Type B pancreatic cell (in vitro differentiated cells): Measurements from ENCODE around the gene MAGI1. TPM values are rescaled to one million over a fixed set of nuclear protein-coding genes. Genes with fewer than 3 reads are reported as not detected.

Experiments
- DNase-seq: peaks from one replicate; pipeline ENCODE4 v3.0.0; 2021; ENCODE audit warnings: mixed read lengths; ENCODE audit not compliant: unreplicated experiment; ENCODE audit errors: extremely low spot score
- H3K27ac Mint-ChIP-seq: 2 replicates; pipeline ENCODE4 v1.8.0; 2021; ENCODE audit warnings: mild to moderate bottlenecking, mixed read lengths
- H3K27me3 Mint-ChIP-seq: 2 replicates; pipeline ENCODE4 v1.8.0; 2021; ENCODE audit warnings: mixed read lengths
- H3K36me3 Mint-ChIP-seq: 2 replicates; pipeline ENCODE4 v1.8.0; 2021; ENCODE audit warnings: mixed read lengths
- H3K4me1 Mint-ChIP-seq: one replicate; pipeline ENCODE4 v1.8.0; 2021; ENCODE audit warnings: mixed read lengths; ENCODE audit not compliant: unreplicated experiment
- H3K4me3 Mint-ChIP-seq: 2 replicates; pipeline ENCODE4 v1.8.0; 2021; ENCODE audit warnings: mild to moderate bottlenecking, mixed read lengths
- H3K9me3 Mint-ChIP-seq: 2 replicates; pipeline ENCODE4 v1.8.0; 2021; ENCODE audit warnings: mixed read lengths
- total RNA-seq: library from RNA; stranded (reverse); gene quantifications from 2 replicates; pipeline ENCODE4 v1.2.1, GENCODE V29; 2021; ENCODE audit warnings: low replicate concordance
- TF ChIP-seq, protein P1 (sequence below): fragments of 200-600 bp; sonication (generic); conservative IDR thresholded peaks from 2 replicates; pipeline ENCODE4 v1.5.0; 2021; ENCODE audit warnings: antibody characterized with exemption, mild to moderate bottlenecking

The MAGI1 gene
- total RNA-seq, 1 donor from 2014 or later: 53.1 TPM

DNA sequence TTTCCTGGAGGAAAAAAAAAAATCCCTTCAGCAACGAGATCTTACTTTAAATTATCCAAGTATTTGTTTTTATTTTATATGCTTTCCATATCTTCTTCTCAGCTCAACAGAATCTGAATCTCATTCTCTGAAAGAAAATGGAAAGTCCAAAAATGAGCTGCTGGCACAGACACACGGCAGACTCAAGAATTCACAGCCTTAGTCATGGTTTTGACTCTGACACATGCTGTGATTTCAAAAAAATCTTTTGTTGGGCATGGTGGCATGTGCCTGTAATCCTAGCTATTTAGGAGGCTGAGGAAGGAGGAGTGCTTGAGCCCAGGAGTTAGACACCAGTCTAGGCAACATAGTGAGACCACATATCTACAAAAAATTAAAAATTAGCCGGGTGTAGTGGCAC is 565.0 kb downstream of the MAGI1 start:
- Mint-ChIP-seq H3K9me3 (no peaks in the 10 kb centered on the region), H3K27ac (no peak overlapping the region), H3K27me3 (no peaks in the 10 kb centered on the region)

DNA sequence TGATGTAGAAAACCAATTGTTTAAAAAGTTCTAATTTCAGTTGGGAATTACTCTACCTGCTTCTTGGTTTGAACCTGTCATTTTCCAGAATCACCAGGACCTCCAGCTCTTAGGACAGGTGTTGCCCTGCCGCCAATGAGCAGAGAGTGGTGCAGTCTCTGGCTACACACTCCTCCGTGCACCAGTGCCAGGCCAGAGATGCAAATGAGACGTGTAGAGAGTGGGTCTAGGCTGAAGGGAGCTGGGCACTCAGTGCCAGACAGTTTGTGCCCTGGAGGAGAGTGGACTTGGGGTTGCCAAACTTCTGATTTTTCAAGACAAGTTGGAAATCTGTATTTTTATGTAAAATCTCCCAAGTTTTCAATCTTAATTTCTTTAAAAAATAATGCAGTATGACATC is 566.2 kb downstream of the MAGI1 start:
- Mint-ChIP-seq H3K27ac (no peak overlapping the region), H3K4me3 (no peak overlapping the region), H3K36me3 (peaks cover 20% of the 10 kb centered on the region), H3K4me1 (no peaks in the 10 kb centered on the region), H3K27me3 (no peaks in the 10 kb centered on the region), H3K9me3 (no peaks in the 10 kb centered on the region)
- no peak for DNase-seq
- TF ChIP-seq, protein P1, sequence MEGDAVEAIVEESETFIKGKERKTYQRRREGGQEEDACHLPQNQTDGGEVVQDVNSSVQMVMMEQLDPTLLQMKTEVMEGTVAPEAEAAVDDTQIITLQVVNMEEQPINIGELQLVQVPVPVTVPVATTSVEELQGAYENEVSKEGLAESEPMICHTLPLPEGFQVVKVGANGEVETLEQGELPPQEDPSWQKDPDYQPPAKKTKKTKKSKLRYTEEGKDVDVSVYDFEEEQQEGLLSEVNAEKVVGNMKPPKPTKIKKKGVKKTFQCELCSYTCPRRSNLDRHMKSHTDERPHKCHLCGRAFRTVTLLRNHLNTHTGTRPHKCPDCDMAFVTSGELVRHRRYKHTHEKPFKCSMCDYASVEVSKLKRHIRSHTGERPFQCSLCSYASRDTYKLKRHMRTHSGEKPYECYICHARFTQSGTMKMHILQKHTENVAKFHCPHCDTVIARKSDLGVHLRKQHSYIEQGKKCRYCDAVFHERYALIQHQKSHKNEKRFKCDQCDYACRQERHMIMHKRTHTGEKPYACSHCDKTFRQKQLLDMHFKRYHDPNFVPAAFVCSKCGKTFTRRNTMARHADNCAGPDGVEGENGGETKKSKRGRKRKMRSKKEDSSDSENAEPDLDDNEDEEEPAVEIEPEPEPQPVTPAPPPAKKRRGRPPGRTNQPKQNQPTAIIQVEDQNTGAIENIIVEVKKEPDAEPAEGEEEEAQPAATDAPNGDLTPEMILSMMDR: no peak

More for the DNA sequence above, 565.0 kb downstream of the MAGI1 start:
- no peak for DNase-seq
- TF ChIP-seq, protein P1: no peak
- Mint-ChIP-seq H3K36me3 (peaks cover 14% of the 10 kb centered on the region), H3K4me1 (no peaks in the 10 kb centered on the region), H3K4me3 (no peak overlapping the region)

GRCh38 chr3:65466300-65466988 is 572.3 kb downstream of the MAGI1 start:
- Mint-ChIP-seq H3K4me3 (no peak overlapping the region), H3K27me3 (no peaks in the 10 kb centered on the region), H3K9me3 (peaks cover 5% of the 10 kb centered on the region), H3K4me1 (no peaks in the 10 kb centered on the region), H3K27ac (no peak overlapping the region), H3K36me3 (peaks cover 23% of the 10 kb centered on the region)
- DNase-seq: no peak
- TF ChIP-seq, protein P1: no peak

GRCh38 chr3:65449841-65450428 is 588.8 kb downstream of the MAGI1 start:
- Mint-ChIP-seq H3K27ac (no peak overlapping the region), H3K27me3 (no peaks in the 10 kb centered on the region), H3K36me3 (peaks cover 9% of the 10 kb centered on the region), H3K9me3 (no peaks in the 10 kb centered on the region), H3K4me1 (peaks cover 20% of the 10 kb centered on the region), H3K4me3 (no peak overlapping the region)
- no peak for DNase-seq
- TF ChIP-seq, protein P1: no peak

DNA sequence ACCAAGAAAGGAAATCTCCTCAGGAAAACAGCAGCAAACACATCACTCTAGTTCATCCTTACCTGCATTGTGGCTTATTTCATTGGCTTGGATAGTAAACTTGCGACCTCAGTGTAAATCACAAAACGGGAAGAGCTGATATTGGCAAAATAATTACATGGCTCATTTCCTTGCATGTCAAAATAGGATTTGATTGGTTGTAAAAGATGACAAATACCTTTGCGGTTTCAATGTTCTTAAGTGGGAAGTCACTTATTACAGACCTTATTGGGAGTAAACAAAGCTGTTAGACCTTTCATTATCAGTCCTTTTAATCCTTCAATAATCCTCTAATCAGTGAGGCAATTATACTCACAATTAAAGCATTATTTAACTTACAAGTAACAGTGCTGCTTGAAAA is 590.6 kb downstream of the MAGI1 start:
- Mint-ChIP-seq H3K27ac (no peak overlapping the region), H3K4me3 (no peak overlapping the region), H3K36me3 (peaks cover 8% of the 10 kb centered on the region), H3K27me3 (no peaks in the 10 kb centered on the region), H3K9me3 (no peaks in the 10 kb centered on the region), H3K4me1 (peaks cover 16% of the 10 kb centered on the region)
- TF ChIP-seq, protein P1: no peak
- no peak for DNase-seq
